IMR-90 (cell line): ENCODE results near the gene DLEU7. TPM values are rescaled to one million over a fixed set of nuclear protein-coding genes. Genes with fewer than 3 reads are reported as not detected.

Experiments
- ATAC-seq: fragments of 200-7000 bp; cut with Tn5 transposase; 2 replicates; pipeline ENCODE4 v1.9.1; 2020; ENCODE audit warnings: low read depth, mild to moderate bottlenecking, moderate library complexity
- BruUV-seq: library from RNA; stranded (reverse); fragments of 400-500 nt; replicated peaks from 2 replicates; lab custom pipeline; 2021; lab: Mats Ljungman, UMichigan
- CTCF ChIA-PET: fragments of 300-600 bp; formaldehyde crosslinking; extraction: SDS; loops from one replicate; lab custom pipeline; 2021; ENCODE audit warnings: antibody characterized with exemption; lab: Yijun Ruan, JAX
- POLR2A ChIA-PET: fragments of 300-600 bp; sonication (Branson Sonifier 250); formaldehyde crosslinking; loops from one replicate; lab custom pipeline; 2022; ENCODE audit warnings: antibody characterized with exemption; ENCODE audit not compliant: unreplicated experiment; lab: Charles Lee
- DNase-seq: peaks from one replicate; pipeline ENCODE4 v3.0.0; 2013
- H2AFZ ChIP-seq: replicated peaks from 2 replicates; pipeline ENCODE3; 2013; ENCODE audit warnings: low read length, mild to moderate bottlenecking; ENCODE audit not compliant: poor library complexity
- H2AK5ac ChIP-seq: 2 replicates; pipeline ENCODE4 v1.6.1; 2013; ENCODE audit warnings: low read depth, low read length, inconsistent platforms
- H2AK9ac ChIP-seq: replicated peaks from 2 replicates; pipeline ENCODE3; 2013; ENCODE audit warnings: mild to moderate bottlenecking, low read depth, low read length, moderate library complexity; ENCODE audit not compliant: poor library complexity
- H2BK120ac ChIP-seq: 2 replicates; pipeline ENCODE4 v1.6.1; 2013; ENCODE audit warnings: low read depth, low read length, inconsistent platforms
- H2BK15ac ChIP-seq: 3 replicates; pipeline ENCODE4 v1.6.1; 2013; ENCODE audit warnings: low read depth, low read length, inconsistent platforms
- H2BK20ac ChIP-seq: 2 replicates; pipeline ENCODE4 v1.6.1; 2013; ENCODE audit warnings: low read depth, mild to moderate bottlenecking, inconsistent platforms, low read length, moderate library complexity
- H2BK5ac ChIP-seq: 2 replicates; pipeline ENCODE4 v1.6.1; 2013; ENCODE audit warnings: mild to moderate bottlenecking, low read depth, low read length, inconsistent platforms; ENCODE audit not compliant: poor library complexity, severe bottlenecking
- H3K14ac ChIP-seq: replicated peaks from 2 replicates; pipeline ENCODE4 v1.6.1; 2013; ENCODE audit warnings: low read depth, low read length, inconsistent platforms
- H3K18ac ChIP-seq: 2 replicates; pipeline ENCODE4 v1.6.1; 2013; ENCODE audit warnings: low read depth, low read length, control low read depth
- H3K23ac ChIP-seq: 2 replicates; pipeline ENCODE4 v1.6.1; 2013; ENCODE audit warnings: low read depth, low read length, inconsistent platforms
- H3K27ac ChIP-seq: 2 replicates; pipeline ENCODE4 v1.5.1; 2013; ENCODE audit warnings: mild to moderate bottlenecking, control low read depth, low read length; ENCODE audit not compliant: insufficient read depth
- H3K27me3 ChIP-seq: 2 replicates; pipeline ENCODE4 v1.6.1; 2013; ENCODE audit warnings: low read length; ENCODE audit not compliant: control insufficient read depth, insufficient read depth
- H3K36me3 ChIP-seq: 2 replicates; pipeline ENCODE4 v1.6.1; 2013; ENCODE audit warnings: low read length, mixed read lengths; ENCODE audit not compliant: control insufficient read depth, insufficient read depth
- H3K4ac ChIP-seq: 2 replicates; pipeline ENCODE4 v1.6.1; 2013; ENCODE audit warnings: low read depth, low read length, inconsistent platforms
- H3K4me1 ChIP-seq: 2 replicates; pipeline ENCODE4 v1.6.1; 2013; ENCODE audit warnings: low read length, mixed read lengths; ENCODE audit not compliant: control insufficient read depth, insufficient read depth
- H3K4me2 ChIP-seq: 2 replicates; pipeline ENCODE4 v1.6.1; 2013; ENCODE audit warnings: low read depth, mild to moderate bottlenecking, control low read depth, low read length, moderate library complexity
- H3K4me3 ChIP-seq: 2 replicates; pipeline ENCODE4 v1.5.1; 2013; ENCODE audit warnings: low read depth, mild to moderate bottlenecking, control low read depth, low read length, moderate library complexity; ENCODE audit not compliant: insufficient read depth
- H3K56ac ChIP-seq: 2 replicates; pipeline ENCODE4 v1.6.1; 2013; ENCODE audit warnings: low read length, inconsistent platforms; ENCODE audit not compliant: insufficient read depth; ENCODE audit errors: extremely low read depth
- H3K79me1 ChIP-seq, 2 experiments: 2 replicates each; pipeline ENCODE4 v1.6.1; 2013; ENCODE audit warnings: low read length in 2 of 2, inconsistent platforms in 1 of 2, low read depth in 1 of 2
- H3K9ac ChIP-seq: 2 replicates; pipeline ENCODE4 v1.6.1; 2013; ENCODE audit warnings: low read depth, low read length, control low read depth
- H3K9me1 ChIP-seq: 2 replicates; pipeline ENCODE4 v1.6.1; 2013; ENCODE audit warnings: low read length, inconsistent platforms; ENCODE audit not compliant: insufficient read depth
- H3K9me3 ChIP-seq: 2 replicates; pipeline ENCODE4 v1.6.1; 2013; ENCODE audit warnings: low read length; ENCODE audit not compliant: control insufficient read depth, insufficient read depth
- H4K20me1 ChIP-seq: 2 replicates; pipeline ENCODE4 v1.6.1; 2013; ENCODE audit warnings: low read length, inconsistent platforms; ENCODE audit not compliant: insufficient read depth
- H4K5ac ChIP-seq: 2 replicates; pipeline ENCODE4 v1.6.1; 2013; ENCODE audit warnings: mild to moderate bottlenecking, low read depth, low read length, control low read depth
- H4K8ac ChIP-seq, 2 experiments: 2 replicates each; pipeline ENCODE4 v1.6.1; 2013; ENCODE audit warnings: low read depth in 2 of 2, low read length in 2 of 2, control low read depth in 1 of 2, inconsistent platforms in 1 of 2
- H4K91ac ChIP-seq: 2 replicates; pipeline ENCODE4 v1.6.1; 2013; ENCODE audit warnings: low read depth, low read length, inconsistent platforms; ENCODE audit not compliant: insufficient read depth
- BHLHE40 ChIP-seq: fragments of 150-350 bp; IDR thresholded peaks from 2 replicates; pipeline ENCODE4 v1.6.1; 2016; ENCODE audit warnings: mild to moderate bottlenecking, low read depth, low read length
- CEBPB ChIP-seq: IDR thresholded peaks from 2 replicates; pipeline ENCODE4 v1.6.1; 2012; ENCODE audit warnings: low read depth, low read length, improper control_type of control experiment
- CHD1 ChIP-seq: IDR thresholded peaks from 2 replicates; pipeline ENCODE4 v1.6.1; 2012; ENCODE audit warnings: low read depth, low read length, improper control_type of control experiment
- MAZ ChIP-seq: IDR thresholded peaks from 2 replicates; pipeline ENCODE4 v1.6.1; 2012; ENCODE audit warnings: low read depth, mild to moderate bottlenecking, low read length, improper control_type of control experiment, moderate library complexity, borderline replicate concordance
- MXI1 ChIP-seq: IDR thresholded peaks from 2 replicates; pipeline ENCODE4 v1.6.1; 2012; ENCODE audit warnings: low read depth, mild to moderate bottlenecking, low read length, moderate library complexity, borderline replicate concordance
- NFE2L2 ChIP-seq: fragments of 150-350 bp; IDR thresholded peaks from 2 replicates; pipeline ENCODE4 v1.6.1; 2016; ENCODE audit warnings: low read depth, mild to moderate bottlenecking, low read length
- RAD21 ChIP-seq: IDR thresholded peaks from 2 replicates; pipeline ENCODE4 v1.6.1; 2012; ENCODE audit warnings: low read length, improper control_type of control experiment
- RCOR1 ChIP-seq: IDR thresholded peaks from 2 replicates; pipeline ENCODE4 v1.6.1; 2012; ENCODE audit warnings: mild to moderate bottlenecking, low read length, improper control_type of control experiment; ENCODE audit not compliant: insufficient replicate concordance
- RFX5 ChIP-seq: IDR thresholded peaks from 2 replicates; pipeline ENCODE4 v1.8.0; 2012; ENCODE audit warnings: low read depth, mild to moderate bottlenecking, low read length, moderate library complexity
- USF2 ChIP-seq: fragments of 150-350 bp; IDR thresholded peaks from 2 replicates; pipeline ENCODE4 v1.6.1; 2017; ENCODE audit warnings: mild to moderate bottlenecking, antibody characterized with exemption, low read length, low read depth
- WGBS, 2 experiments: methylation state at CpG; one replicate each; pipeline versions ENCODE4 v1.1.5 to v1.1.7; 2013; ENCODE audit warnings: missing lambda C conversion rate in 2 of 2; ENCODE audit not compliant: insufficient read length in 1 of 2; ENCODE audit errors: extremely low coverage in 2 of 2; 5-methylcytosine and 5-hydroxymethylcytosine counted together
- dilution Hi-C: fragments of 300-500 bp; cut with HindIII; formaldehyde crosslinking; loops from one replicate; pipeline ENCODE4 v1.14.3; 2018; ENCODE audit warnings: low sequenced_read_pairs; ENCODE audit not compliant: unreplicated experiment
- in situ Hi-C: fragments of 300-500 bp; cut with MboI; formaldehyde crosslinking; loops from 3 replicates; pipeline ENCODE4 v1.14.3; 2019; ENCODE audit warnings: low sequenced_read_pairs, inconsistent platforms, mixed read lengths
- intact Hi-C: fragments of 100-400 bp; cut with micrococcal nuclease; formaldehyde crosslinking; loops from 2 replicates; pipeline ENCODE4 v1.10.0; 2022
- polyA plus RNA-seq, 3 experiments: library from polyadenylated mRNA; depleted of rRNA; stranded (reverse); fragments of >200 nt; gene quantifications; 2 replicates each; pipeline ENCODE4 v1.2.3, GENCODE V29; 2012; ENCODE audit warnings: low replicate concordance in 1 of 3
- total RNA-seq: library from RNA; depleted of rRNA; stranded (reverse); fragments of >200 nt; gene quantifications from 2 replicates; pipeline ENCODE4 v1.2.3, GENCODE V29; 2012
- TF ChIP-seq, protein P1 (sequence below): conservative IDR thresholded peaks from 2 replicates; pipeline ENCODE4 v1.5.1; 2012; ENCODE audit warnings: mild to moderate bottlenecking, low read depth, low read length, improper control_type of control experiment
- TF ChIP-seq, protein P2 (sequence below): fragments of 150-350 bp; IDR thresholded peaks from 2 replicates; pipeline ENCODE4 v1.6.1; 2016; ENCODE audit warnings: low read depth, mild to moderate bottlenecking, low read length, moderate library complexity, borderline replicate concordance

Gene DLEU7
- total and polyA plus RNA-seq, 2 of the 4 experiments (the other 2 are of a cell fraction): not detected

GRCh38 chr13:50788551-50789210 lies 54.8 kb downstream of the DLEU7 start:
- WGBS, 2 experiments: 50% methylated on average over 8 of the region's 14 CpGs; no CpG with 5 or more reads in 1 of the 2 experiments
- H2BK120ac ChIP-seq: no peak overlapping the region
- CTCF ChIA-PET: no interaction called here
- peak; percentile 2 for DNase-seq
- no peaks in the 10 kb centered on the region for H3K9me1 ChIP-seq
- peak overlapping the region; percentile 65; the same call in 1 of the 2 replicates for H3K4me2 ChIP-seq
- no peak overlapping the region for H3K23ac ChIP-seq
- no peak overlapping the region for H2BK5ac ChIP-seq
- no peak overlapping the region for H2AK9ac ChIP-seq
- H3K9ac ChIP-seq: no peak overlapping the region
- ATAC-seq: no peak; the same call in 1 of the 2 replicates
- H3K4me1 ChIP-seq: no peaks in the 10 kb centered on the region
- no peaks in the 10 kb centered on the region for H3K9me3 ChIP-seq
- no peak for TF ChIP-seq BHLHE40
- TF ChIP-seq, protein P1, sequence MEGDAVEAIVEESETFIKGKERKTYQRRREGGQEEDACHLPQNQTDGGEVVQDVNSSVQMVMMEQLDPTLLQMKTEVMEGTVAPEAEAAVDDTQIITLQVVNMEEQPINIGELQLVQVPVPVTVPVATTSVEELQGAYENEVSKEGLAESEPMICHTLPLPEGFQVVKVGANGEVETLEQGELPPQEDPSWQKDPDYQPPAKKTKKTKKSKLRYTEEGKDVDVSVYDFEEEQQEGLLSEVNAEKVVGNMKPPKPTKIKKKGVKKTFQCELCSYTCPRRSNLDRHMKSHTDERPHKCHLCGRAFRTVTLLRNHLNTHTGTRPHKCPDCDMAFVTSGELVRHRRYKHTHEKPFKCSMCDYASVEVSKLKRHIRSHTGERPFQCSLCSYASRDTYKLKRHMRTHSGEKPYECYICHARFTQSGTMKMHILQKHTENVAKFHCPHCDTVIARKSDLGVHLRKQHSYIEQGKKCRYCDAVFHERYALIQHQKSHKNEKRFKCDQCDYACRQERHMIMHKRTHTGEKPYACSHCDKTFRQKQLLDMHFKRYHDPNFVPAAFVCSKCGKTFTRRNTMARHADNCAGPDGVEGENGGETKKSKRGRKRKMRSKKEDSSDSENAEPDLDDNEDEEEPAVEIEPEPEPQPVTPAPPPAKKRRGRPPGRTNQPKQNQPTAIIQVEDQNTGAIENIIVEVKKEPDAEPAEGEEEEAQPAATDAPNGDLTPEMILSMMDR: no peak
- TF ChIP-seq NFE2L2: no peak
- TF ChIP-seq RFX5: no peak
- TF ChIP-seq RCOR1: no peak
- TF ChIP-seq USF2: no peak
- TF ChIP-seq, protein P2, sequence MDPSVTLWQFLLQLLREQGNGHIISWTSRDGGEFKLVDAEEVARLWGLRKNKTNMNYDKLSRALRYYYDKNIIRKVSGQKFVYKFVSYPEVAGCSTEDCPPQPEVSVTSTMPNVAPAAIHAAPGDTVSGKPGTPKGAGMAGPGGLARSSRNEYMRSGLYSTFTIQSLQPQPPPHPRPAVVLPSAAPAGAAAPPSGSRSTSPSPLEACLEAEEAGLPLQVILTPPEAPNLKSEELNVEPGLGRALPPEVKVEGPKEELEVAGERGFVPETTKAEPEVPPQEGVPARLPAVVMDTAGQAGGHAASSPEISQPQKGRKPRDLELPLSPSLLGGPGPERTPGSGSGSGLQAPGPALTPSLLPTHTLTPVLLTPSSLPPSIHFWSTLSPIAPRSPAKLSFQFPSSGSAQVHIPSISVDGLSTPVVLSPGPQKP: no peak
- no peak for TF ChIP-seq CHD1
- TF ChIP-seq MXI1: no peak
- no peak for TF ChIP-seq CEBPB
- no peak for TF ChIP-seq RAD21
- no peak for TF ChIP-seq MAZ
- H2AFZ ChIP-seq: peak overlapping the region; percentile 26
- no peak overlapping the region for H4K91ac ChIP-seq
- H3K27me3 ChIP-seq: peaks cover 39% of the 10 kb centered on the region
- H4K5ac ChIP-seq: no peak overlapping the region
- H2BK15ac ChIP-seq: no peak overlapping the region
- no peak overlapping the region for H3K27ac ChIP-seq
- no peak overlapping the region for H3K4me3 ChIP-seq
- no TSS peak for BruUV-seq
- in situ Hi-C loops (no loop called here), intact Hi-C loops (no loop called here), dilution Hi-C loops (no loop called here)
- H4K8ac ChIP-seq: no peak overlapping the region
- no peak overlapping the region for H3K18ac ChIP-seq
- no peak overlapping the region for H3K56ac ChIP-seq
- 0 out of 2 replicates have a peak overlapping the region, but pooled peaks have one; percentile 57 for H3K14ac ChIP-seq
- POLR2A ChIA-PET: no interaction called here
- H3K79me1 ChIP-seq: no peaks in the 10 kb centered on the region
- H3K4ac ChIP-seq: no peak overlapping the region
- no peaks in the 10 kb centered on the region for H4K20me1 ChIP-seq
- H2AK5ac ChIP-seq: no peak overlapping the region
- H3K36me3 ChIP-seq: no peaks in the 10 kb centered on the region
- no peak overlapping the region for H2BK20ac ChIP-seq
